ENCODE data around the gene SBK3.

GRCh38 chr19:55580628-55581144, 35.3 kb upstream of the SBK3 start, which contains the start of gene ZNF579:
- no peak for TF ChIP-seq EZH2 (optimal IDR thresholded peaks at IDR 0.05; ENCODE audit: low read depth, low read length)
- TF ChIP-seq, protein P1, sequence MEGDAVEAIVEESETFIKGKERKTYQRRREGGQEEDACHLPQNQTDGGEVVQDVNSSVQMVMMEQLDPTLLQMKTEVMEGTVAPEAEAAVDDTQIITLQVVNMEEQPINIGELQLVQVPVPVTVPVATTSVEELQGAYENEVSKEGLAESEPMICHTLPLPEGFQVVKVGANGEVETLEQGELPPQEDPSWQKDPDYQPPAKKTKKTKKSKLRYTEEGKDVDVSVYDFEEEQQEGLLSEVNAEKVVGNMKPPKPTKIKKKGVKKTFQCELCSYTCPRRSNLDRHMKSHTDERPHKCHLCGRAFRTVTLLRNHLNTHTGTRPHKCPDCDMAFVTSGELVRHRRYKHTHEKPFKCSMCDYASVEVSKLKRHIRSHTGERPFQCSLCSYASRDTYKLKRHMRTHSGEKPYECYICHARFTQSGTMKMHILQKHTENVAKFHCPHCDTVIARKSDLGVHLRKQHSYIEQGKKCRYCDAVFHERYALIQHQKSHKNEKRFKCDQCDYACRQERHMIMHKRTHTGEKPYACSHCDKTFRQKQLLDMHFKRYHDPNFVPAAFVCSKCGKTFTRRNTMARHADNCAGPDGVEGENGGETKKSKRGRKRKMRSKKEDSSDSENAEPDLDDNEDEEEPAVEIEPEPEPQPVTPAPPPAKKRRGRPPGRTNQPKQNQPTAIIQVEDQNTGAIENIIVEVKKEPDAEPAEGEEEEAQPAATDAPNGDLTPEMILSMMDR (IDR thresholded peaks at IDR 0.05; ENCODE audit: low read length) = no peak
- no peak for TF ChIP-seq EZH2phosphoT487 (IDR thresholded peaks at IDR 0.05; ENCODE audit: low read length)
